SK-N-SH (cell line): ENCODE results near the gene TLX1. TPM values are rescaled to one million over a fixed set of nuclear protein-coding genes. Genes with fewer than 3 reads are reported as not detected.

ENCODE experiments used
- CTCF ChIA-PET: fragments of 300-600, 350-600 bp; formaldehyde crosslinking; extraction: SDS; loops from one replicate; lab custom pipeline; 2021; lab: Yijun Ruan, JAX
- POLR2A ChIA-PET: fragments of 350-600 bp; sonication (Branson Sonifier 250); formaldehyde crosslinking; extraction: SDS; loops from one replicate; lab custom pipeline; 2020; ENCODE audit warnings: antibody characterized with exemption, inconsistent platforms; lab: Yijun Ruan, JAX
- DNase-seq: peaks from one replicate; pipeline ENCODE4 v3.0.0; 2012
- H2AFZ ChIP-seq: fragments of 200-600 bp; sonication (generic); 2 replicates; pipeline ENCODE4 v1.8.1; 2016; ENCODE audit warnings: antibody characterized with exemption, mild to moderate bottlenecking, low read depth
- H3F3A ChIP-seq: fragments of 200-600 bp; sonication (generic); replicated peaks from 2 replicates; pipeline ENCODE3; 2016; ENCODE audit warnings: antibody characterized with exemption, mild to moderate bottlenecking; ENCODE audit not compliant: insufficient read depth
- H3K27ac ChIP-seq, 2 experiments: fragments of 200-500 bp in 1 of 2; fragments of 200-600 bp in 1 of 2; sonication (Bioruptor generic) in 1 of 2; sonication (generic), shearing (Covaris generic) in 1 of 2; 2 replicates each; pipeline versions ENCODE4 v1.5.1 to v1.6.1; 2014 to 2016; ENCODE audit warnings: low read depth in 2 of 2, inconsistent platforms in 1 of 2, low read length in 1 of 2, mild to moderate bottlenecking in 1 of 2, mixed read lengths in 1 of 2
- H3K27me3 ChIP-seq: fragments of 200-600 bp; sonication (generic), shearing (Covaris generic); 2 replicates; pipeline ENCODE4 v1.6.1; 2016; ENCODE audit warnings: mixed run types; ENCODE audit not compliant: insufficient read depth
- H3K36me3 ChIP-seq, 2 experiments: fragments of 200-500 bp in 1 of 2; fragments of 200-600 bp in 1 of 2; sonication (Bioruptor generic) in 1 of 2; sonication (generic) in 1 of 2; replicated peaks in 1 of 2; 2 replicates each; pipeline versions ENCODE3 to v1.5.1; 2014 to 2016; ENCODE audit warnings: low read length in 1 of 2, mild to moderate bottlenecking in 1 of 2; ENCODE audit not compliant: insufficient read depth in 2 of 2, control insufficient read depth in 1 of 2
- H3K4me1 ChIP-seq, 2 experiments: fragments of 200-500 bp in 1 of 2; fragments of 200-600 bp in 1 of 2; sonication (Bioruptor generic) in 1 of 2; sonication (generic), shearing (Covaris generic) in 1 of 2; 2 replicates each; pipeline versions ENCODE4 v1.5.1 to v1.6.1; 2014 to 2016; ENCODE audit warnings: low read depth in 1 of 2, low read length in 1 of 2, mixed run types in 1 of 2; ENCODE audit not compliant: insufficient read depth in 2 of 2, control insufficient read depth in 1 of 2
- H3K4me2 ChIP-seq: fragments of 200-600 bp; sonication (generic), shearing (Covaris generic); 2 replicates; pipeline ENCODE4 v1.6.1; 2017; ENCODE audit warnings: mixed run types
- H3K4me3 ChIP-seq, 2 experiments: fragments of 200-500 bp in 1 of 2; fragments of 200-600 bp in 1 of 2; sonication (Bioruptor generic) in 1 of 2; sonication (generic), shearing (Covaris generic) in 1 of 2; 2 replicates each; pipeline versions ENCODE4 v1.5.1 to v1.8.1; 2014 to 2016; ENCODE audit warnings: low read depth in 2 of 2, inconsistent platforms in 1 of 2, low read length in 1 of 2, mild to moderate bottlenecking in 1 of 2, mixed read lengths in 1 of 2, moderate library complexity in 1 of 2
- H3K79me2 ChIP-seq: fragments of 200-600 bp; sonication (generic); 2 replicates; pipeline ENCODE4 v1.8.1; 2017; ENCODE audit warnings: mild to moderate bottlenecking; ENCODE audit not compliant: insufficient read depth
- H3K9ac ChIP-seq: fragments of 200-600 bp; sonication (generic); 2 replicates; pipeline ENCODE4 v1.6.1; 2017; ENCODE audit warnings: mixed run types
- H3K9me2 ChIP-seq: fragments of 200-600 bp; sonication (generic); 2 replicates; pipeline ENCODE4 v1.6.1; 2017; ENCODE audit warnings: mixed run types
- H3K9me3 ChIP-seq: fragments of 200-600 bp; sonication (generic); 2 replicates; pipeline ENCODE4 v1.6.1; 2017; ENCODE audit warnings: mixed run types, mild to moderate bottlenecking, moderate library complexity
- H4K20me1 ChIP-seq: fragments of 200-600 bp; sonication (generic); 2 replicates; pipeline ENCODE4 v1.6.1; 2017; ENCODE audit warnings: mild to moderate bottlenecking, mixed run types; ENCODE audit not compliant: insufficient read depth
- EP300 ChIP-seq, 2 experiments: IDR thresholded peaks; 2 replicates each; pipeline versions ENCODE4 v1.4.0 to v1.6.1; 2012; ENCODE audit warnings: borderline replicate concordance in 1 of 2, low read depth in 1 of 2, low read length in 1 of 2
- EZH2phosphoT487 ChIP-seq: fragments of 200-600 bp; sonication (generic); IDR thresholded peaks from 2 replicates; pipeline ENCODE4 v1.6.1; 2017; ENCODE audit warnings: low read depth, mixed run types, mild to moderate bottlenecking, antibody characterized with exemption, moderate library complexity, borderline replicate concordance
- FOSL2 ChIP-seq: IDR thresholded peaks from 2 replicates; pipeline ENCODE4 v1.4.0; 2012; ENCODE audit warnings: low read depth, mild to moderate bottlenecking, moderate library complexity, borderline replicate concordance
- FOXM1 ChIP-seq: IDR thresholded peaks from 2 replicates; pipeline ENCODE4 v1.4.0; 2012; ENCODE audit warnings: low read depth, mild to moderate bottlenecking
- GATA2 ChIP-seq: sonication (generic); formaldehyde crosslinking; IDR thresholded peaks from 2 replicates; pipeline ENCODE4 v1.5.0; 2020; ENCODE audit warnings: mild to moderate bottlenecking, missing genetic modification reagents
- MAX ChIP-seq: IDR thresholded peaks from 2 replicates; pipeline ENCODE4 v1.4.0; 2012; ENCODE audit warnings: low read depth
- PBX3 ChIP-seq: IDR thresholded peaks from 2 replicates; pipeline ENCODE4; 2012
- RCOR1 ChIP-seq: fragments of 150-350 bp; IDR thresholded peaks from 2 replicates; pipeline ENCODE4 v1.6.1; 2017; ENCODE audit warnings: antibody characterized with exemption, low read length
- RFX5 ChIP-seq: IDR thresholded peaks from 2 replicates; pipeline ENCODE4 v1.6.1; 2012; ENCODE audit warnings: mild to moderate bottlenecking, improper control_type of control experiment, low read length
- TEAD4 ChIP-seq: IDR thresholded peaks from 2 replicates; pipeline ENCODE4 v1.4.0; 2012; ENCODE audit warnings: mild to moderate bottlenecking, borderline replicate concordance; ENCODE audit not compliant: insufficient read depth
- YY1 ChIP-seq: IDR thresholded peaks from 2 replicates; pipeline ENCODE4 v1.4.0; 2012; ENCODE audit warnings: low read depth, mild to moderate bottlenecking
- ZBTB33 ChIP-seq: IDR thresholded peaks from 2 replicates; pipeline ENCODE4 v1.4.0; 2012; ENCODE audit warnings: low read depth, borderline replicate concordance
- WGBS: methylation state at CpG from one replicate; pipeline ENCODE4 v1.1.6; 2017; ENCODE audit warnings: low lambda C conversion rate; 5-methylcytosine and 5-hydroxymethylcytosine counted together
- polyA plus RNA-seq, 3 experiments: library from polyadenylated mRNA; depleted of rRNA; stranded (reverse); fragments of >200 nt; gene quantifications; 2 replicates each; pipeline ENCODE4 v1.2.3, GENCODE V29; 2012
- TF ChIP-seq, protein P1 (sequence below): fragments of 150-350 bp; IDR thresholded peaks from 2 replicates; pipeline ENCODE4 v1.6.1; 2016; ENCODE audit warnings: mild to moderate bottlenecking, low read depth, low read length
- TF ChIP-seq, protein P2 (sequence below): IDR thresholded peaks from 2 replicates; pipeline ENCODE4 v1.4.0; 2012; ENCODE audit warnings: low read depth, borderline replicate concordance
- TF ChIP-seq, protein P3 (sequence below): fragments of 150-350 bp; IDR thresholded peaks from 2 replicates; pipeline ENCODE4 v1.6.1; 2017; ENCODE audit warnings: antibody characterized with exemption, low read length, low read depth, borderline replicate concordance

The TLX1 gene
- polyA plus RNA-seq, 1 of the 3 experiments (the other 2 are of a cell fraction): not detected

- Histone ChIP-seq H3K36me3 (no peaks in the 10 kb centered on the region), H3K9ac (no peak overlapping the region), H3K4me1 (peaks cover 0 to 20% of the 10 kb centered on the region in 2 experiments; a peak in 1 of 4 replicates), H3K4me3 (no peak overlapping the region), H2AFZ (no peak overlapping the region), H3K27me3 (peaks cover 52% of the 10 kb centered on the region; the same call in 1 of the 2 replicates), H3K9me2 (no peaks in the 10 kb centered on the region), H3K4me2 (no peak overlapping the region), H3K9me3 (no peaks in the 10 kb centered on the region), H3F3A (no peaks in the 10 kb centered on the region), H3K27ac (no peak overlapping the region), H4K20me1 (no peaks in the 10 kb centered on the region), H3K79me2 (no peaks in the 10 kb centered on the region)
- ChIA-PET POLR2A (interaction anchor here (0.6 kb wide), 1 partner anchor 12 kb away, joined by 3 read pairs; no protein-coding TSS in a partner anchor), CTCF (interaction anchor here (0.8 to 32.9 kb wide), 6 partner anchors 11 to 83 kb away, joined by 3 to 972 read pairs (median 4); partner anchors contain the start of gene TLX1)
- TF ChIP-seq RCOR1 (no peak), TEAD4 (no peak), EP300 (IDR thresholded peaks at IDR 0.05; ENCODE audit: borderline replicate concordance in 1 of 2, low read depth in 1 of 2, low read length in 1 of 2) (no peak), FOXM1 (no peak)
- TF ChIP-seq, protein P1, sequence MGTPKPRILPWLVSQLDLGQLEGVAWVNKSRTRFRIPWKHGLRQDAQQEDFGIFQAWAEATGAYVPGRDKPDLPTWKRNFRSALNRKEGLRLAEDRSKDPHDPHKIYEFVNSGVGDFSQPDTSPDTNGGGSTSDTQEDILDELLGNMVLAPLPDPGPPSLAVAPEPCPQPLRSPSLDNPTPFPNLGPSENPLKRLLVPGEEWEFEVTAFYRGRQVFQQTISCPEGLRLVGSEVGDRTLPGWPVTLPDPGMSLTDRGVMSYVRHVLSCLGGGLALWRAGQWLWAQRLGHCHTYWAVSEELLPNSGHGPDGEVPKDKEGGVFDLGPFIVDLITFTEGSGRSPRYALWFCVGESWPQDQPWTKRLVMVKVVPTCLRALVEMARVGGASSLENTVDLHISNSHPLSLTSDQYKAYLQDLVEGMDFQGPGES: no peak
- 37% methylated on average over 3 of the region's 6 CpGs for WGBS
- no peak for DNase-seq
Measured at GRCh38 chr10:101085846-101086245, 45.3 kb upstream of the TLX1 start.

DNA sequence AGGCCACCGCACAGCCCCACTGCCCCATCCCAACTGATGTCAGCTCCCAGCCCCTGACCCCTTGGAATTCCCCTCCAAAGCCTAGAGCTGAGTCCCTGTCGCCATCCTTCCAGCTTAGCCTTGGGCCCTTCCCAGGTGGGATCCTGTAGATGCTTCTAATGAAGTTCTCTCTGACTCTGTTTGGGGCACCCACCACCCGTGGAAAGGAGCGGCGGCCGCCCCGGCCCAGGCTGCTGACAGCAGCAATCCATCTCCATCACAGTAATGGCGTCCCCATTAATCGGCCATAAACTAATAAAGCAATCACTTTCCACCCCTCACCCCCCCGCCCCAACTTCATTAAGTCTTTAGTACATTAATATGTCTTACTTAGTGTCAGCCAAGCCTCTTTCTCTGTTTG lies 43.7 kb upstream of the TLX1 start:
- DNase-seq: no peak
- Histone ChIP-seq H3K4me2 (no peak overlapping the region), H3K9ac (no peak overlapping the region), H3K9me3 (no peaks in the 10 kb centered on the region), H3K4me1 (peaks cover 0 to 21% of the 10 kb centered on the region in 2 experiments; a peak in 1 of 4 replicates), H3K79me2 (no peaks in the 10 kb centered on the region), H3F3A (no peaks in the 10 kb centered on the region), H3K36me3 (no peaks in the 10 kb centered on the region), H3K27me3 (peaks cover 55% of the 10 kb centered on the region; the same call in 1 of the 2 replicates), H2AFZ (no peak overlapping the region), H3K27ac (no peak overlapping the region), H3K4me3 (no peak overlapping the region), H3K9me2 (no peaks in the 10 kb centered on the region), H4K20me1 (no peaks in the 10 kb centered on the region)
- WGBS: 23% methylated on average over 10 of the region's 10 CpGs
- TF ChIP-seq FOXM1: no peak
- TF ChIP-seq FOSL2: no peak
- no peak for TF ChIP-seq GATA2 (CRISPR knock-in tag)
- TF ChIP-seq EZH2phosphoT487: no peak
- no peak for TF ChIP-seq MAX
- no peak for TF ChIP-seq EP300 (IDR thresholded peaks at IDR 0.05; ENCODE audit: borderline replicate concordance in 1 of 2, low read depth in 1 of 2, low read length in 1 of 2)
- TF ChIP-seq, protein P2, sequence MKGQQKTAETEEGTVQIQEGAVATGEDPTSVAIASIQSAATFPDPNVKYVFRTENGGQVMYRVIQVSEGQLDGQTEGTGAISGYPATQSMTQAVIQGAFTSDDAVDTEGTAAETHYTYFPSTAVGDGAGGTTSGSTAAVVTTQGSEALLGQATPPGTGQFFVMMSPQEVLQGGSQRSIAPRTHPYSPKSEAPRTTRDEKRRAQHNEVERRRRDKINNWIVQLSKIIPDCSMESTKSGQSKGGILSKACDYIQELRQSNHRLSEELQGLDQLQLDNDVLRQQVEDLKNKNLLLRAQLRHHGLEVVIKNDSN: no peak
- TF ChIP-seq RFX5: no peak
- TF ChIP-seq PBX3: no peak
- TF ChIP-seq, protein P3, sequence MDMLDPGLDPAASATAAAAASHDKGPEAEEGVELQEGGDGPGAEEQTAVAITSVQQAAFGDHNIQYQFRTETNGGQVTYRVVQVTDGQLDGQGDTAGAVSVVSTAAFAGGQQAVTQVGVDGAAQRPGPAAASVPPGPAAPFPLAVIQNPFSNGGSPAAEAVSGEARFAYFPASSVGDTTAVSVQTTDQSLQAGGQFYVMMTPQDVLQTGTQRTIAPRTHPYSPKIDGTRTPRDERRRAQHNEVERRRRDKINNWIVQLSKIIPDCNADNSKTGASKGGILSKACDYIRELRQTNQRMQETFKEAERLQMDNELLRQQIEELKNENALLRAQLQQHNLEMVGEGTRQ: no peak
- no peak for TF ChIP-seq ZBTB33
- no peak for TF ChIP-seq YY1
- ChIA-PET POLR2A (no interaction called here), CTCF (interaction anchor here (0.7 to 32.9 kb wide), 9 partner anchors 9 to 127 kb away, joined by 3 to 972 read pairs (median 6); partner anchors contain the start of gene TLX1)
